GM23248 (cell line): Measurements from ENCODE around the gene TDP2. TPM values are rescaled to one million over a fixed set of nuclear protein-coding genes. Genes with fewer than 3 reads are reported as not detected.
"Not testable (repeated sequence)": the region's sequence is repeated elsewhere in the genome, so short reads cannot be mapped to it uniquely, and the experiment has no call there.

Source experiments
- DNase-seq: peaks from one replicate; pipeline ENCODE4 v3.0.0-alpha.2; 2015
- H2AFZ ChIP-seq: fragments of 200-600 bp; sonication (generic); 2 replicates; pipeline ENCODE4 v1.6.1; 2016; ENCODE audit warnings: antibody characterized with exemption
- H3F3A ChIP-seq: fragments of 200-600 bp; sonication (generic); 2 replicates; pipeline ENCODE4 v1.6.1; 2016; ENCODE audit warnings: mild to moderate bottlenecking, antibody characterized with exemption, mixed run types; ENCODE audit not compliant: insufficient read depth
- H3K27ac ChIP-seq: fragments of 200-600 bp; sonication (generic); 2 replicates; pipeline ENCODE4 v1.5.1; 2016; ENCODE audit warnings: mild to moderate bottlenecking
- H3K27me3 ChIP-seq: fragments of 200-600 bp; sonication (generic); replicated peaks from 2 replicates; pipeline ENCODE4 v1.6.1; 2016; ENCODE audit warnings: mild to moderate bottlenecking; ENCODE audit not compliant: insufficient read depth
- H3K36me3 ChIP-seq: fragments of 200-600 bp; sonication (generic); 2 replicates; pipeline ENCODE4 v1.6.1; 2016; ENCODE audit warnings: low read depth, mild to moderate bottlenecking
- H3K4me1 ChIP-seq: fragments of 200-600 bp; sonication (generic); 2 replicates; pipeline ENCODE4 v1.6.1; 2016; ENCODE audit warnings: mild to moderate bottlenecking; ENCODE audit not compliant: insufficient read depth
- H3K4me2 ChIP-seq: fragments of 200-600 bp; sonication (generic); one replicate; pipeline ENCODE4 v1.6.1; 2016; ENCODE audit warnings: mild to moderate bottlenecking; ENCODE audit not compliant: unreplicated experiment
- H3K4me3 ChIP-seq: fragments of 200-600 bp; sonication (generic); 2 replicates; pipeline ENCODE4 v1.5.1; 2016; ENCODE audit warnings: mild to moderate bottlenecking
- H3K79me2 ChIP-seq: fragments of 200-600 bp; sonication (generic); 2 replicates; pipeline ENCODE4 v1.6.1; 2016; ENCODE audit warnings: mild to moderate bottlenecking; ENCODE audit not compliant: insufficient read depth
- H3K9ac ChIP-seq: fragments of 200-600 bp; sonication (generic); 2 replicates; pipeline ENCODE4 v1.6.1; 2016; ENCODE audit warnings: mild to moderate bottlenecking
- H3K9me2 ChIP-seq: fragments of 200-600 bp; sonication (generic); 2 replicates; pipeline ENCODE4 v1.6.1; 2016; ENCODE audit warnings: mixed run types, mild to moderate bottlenecking, moderate library complexity; ENCODE audit not compliant: insufficient read depth
- H3K9me3 ChIP-seq: fragments of 200-600 bp; sonication (generic); one replicate; pipeline ENCODE4 v1.6.1; 2017; ENCODE audit warnings: low read depth
- H4K20me1 ChIP-seq: fragments of 200-600 bp; sonication (generic); 2 replicates; pipeline ENCODE4 v1.6.0; 2016; ENCODE audit not compliant: insufficient read depth
- EZH2 ChIP-seq: fragments of 200-600 bp; sonication (generic); IDR thresholded peaks from 2 replicates; pipeline ENCODE4 v1.6.1; 2018; ENCODE audit warnings: antibody characterized with exemption, mild to moderate bottlenecking; ENCODE audit not compliant: insufficient read depth, poor library complexity, severe bottlenecking
- EZH2phosphoT487 ChIP-seq: fragments of 200-600 bp; sonication (generic); IDR thresholded peaks from 2 replicates; pipeline ENCODE4 v1.6.1; 2018; ENCODE audit warnings: antibody characterized with exemption, moderate library complexity, mild to moderate bottlenecking, low read depth; ENCODE audit not compliant: insufficient read depth
- WGBS, 2 experiments: methylation state at CpG; one replicate each; pipeline ENCODE4 v1.1.6; 2015 to 2017; ENCODE audit warnings: low lambda C conversion rate in 2 of 2, low coverage in 1 of 2; ENCODE audit errors: missing lambda C conversion rate in 2 of 2; 5-methylcytosine and 5-hydroxymethylcytosine counted together
- in situ Hi-C: fragments of 300-500 bp; cut with MboI; formaldehyde crosslinking; loops from 2 replicates; pipeline ENCODE4 v1.15.0; 2020
- polyA plus RNA-seq: library from polyadenylated mRNA; unstranded; fragments of >200 nt; fragmentation: Nextera tagmentation; extraction: Ambion mirVana; gene quantifications from 2 replicates; pipeline ENCODE4 v1.2.1, GENCODE V29; 2016
- total RNA-seq: library from RNA; depleted of rRNA; stranded (reverse); fragments of >200 nt; shearing (Covaris generic); gene quantifications from 2 replicates; pipeline ENCODE4 v1.2.3, GENCODE V29; 2014

TDP2 gene
- total and polyA plus RNA-seq, 2 experiments from 2014 or later, result 24.9 to 34.5 TPM

DNA sequence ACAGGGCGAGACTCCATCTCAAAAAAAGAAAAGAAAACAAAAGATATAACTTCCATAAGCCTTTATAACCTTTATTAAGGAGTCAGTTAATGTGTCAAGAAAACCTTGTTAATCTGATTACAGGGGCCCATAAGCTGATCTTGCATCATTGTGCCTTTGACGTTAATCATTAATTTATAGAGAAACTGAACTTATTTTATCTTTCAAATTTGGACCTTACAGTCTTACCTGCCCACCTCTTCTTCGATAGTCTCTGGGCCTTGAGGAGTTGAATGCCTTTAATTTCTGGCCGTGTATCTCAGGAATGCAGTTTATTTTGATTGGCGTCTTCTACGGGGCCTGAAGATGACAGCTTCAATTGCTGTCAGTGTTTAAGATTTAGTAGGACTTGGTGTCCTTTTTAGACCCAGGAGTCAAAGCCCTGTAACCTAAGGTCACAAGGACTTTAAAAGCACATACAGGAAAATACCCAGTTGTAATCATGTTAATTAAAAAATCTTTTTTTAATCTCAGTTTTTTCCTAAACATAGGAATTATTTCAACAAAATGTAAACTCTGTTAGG is 6.0 kb upstream of the TDP2 start:
- Histone ChIP-seq H3K9ac (no peak overlapping the region), H3K4me1 (peaks cover 3% of the 10 kb centered on the region; the same call in 1 of the 2 replicates), H3K27ac (no peak overlapping the region), H3K79me2 (peaks cover 10% of the 10 kb centered on the region), H2AFZ (no peak overlapping the region), H3K9me2 (no peaks in the 10 kb centered on the region), H3K9me3 (no peaks in the 10 kb centered on the region), H3K4me2 (no peak overlapping the region), H4K20me1 (no peaks in the 10 kb centered on the region), H3K27me3 (no peaks in the 10 kb centered on the region), H3F3A (0 out of 2 replicates have a peak, but pooled peaks cover under 1% of the 10 kb centered on the region), H3K36me3 (no peaks in the 10 kb centered on the region), H3K4me3 (no peak overlapping the region)
- TF ChIP-seq EZH2phosphoT487, result no peak
- TF ChIP-seq EZH2, result no peak
- in situ Hi-C loops, result no loop called here
- no peak for DNase-seq
- 74 to 77% methylated on average over 6 of the region's 6 CpGs for WGBS, 2 experiments

- H3K4me1 ChIP-seq, H3K9ac ChIP-seq, H3K4me2 ChIP-seq, H3K27ac ChIP-seq, H3K9me2 ChIP-seq, DNase-seq, H3F3A ChIP-seq, H3K4me3 ChIP-seq, H3K36me3 ChIP-seq, H2AFZ ChIP-seq, in situ Hi-C loops, H4K20me1 ChIP-seq, H3K9me3 ChIP-seq, H3K27me3 ChIP-seq: not testable (repeated sequence)
- WGBS, 2 experiments, result 83 to 89% methylated on average over 4 of the region's 4 CpGs
- peaks cover 18% of the 10 kb centered on the region for H3K79me2 ChIP-seq
These were observed 4.4 kb upstream of the TDP2 start for GRCh38 chr6:24671077-24671476.

- H3K9ac ChIP-seq, DNase-seq, H3K4me2 ChIP-seq, in situ Hi-C loops, H2AFZ ChIP-seq, H3K27ac ChIP-seq, H3F3A ChIP-seq, H4K20me1 ChIP-seq, H3K9me3 ChIP-seq, H3K9me2 ChIP-seq, H3K27me3 ChIP-seq, H3K36me3 ChIP-seq, H3K4me3 ChIP-seq: not testable (repeated sequence)
- H3K4me1 ChIP-seq, result peaks cover 11% of the 10 kb centered on the region
- peaks cover 24% of the 10 kb centered on the region for H3K79me2 ChIP-seq
These were observed 3.8 kb upstream of the TDP2 start for GRCh38 chr6:24670492-24670891.

DNA sequence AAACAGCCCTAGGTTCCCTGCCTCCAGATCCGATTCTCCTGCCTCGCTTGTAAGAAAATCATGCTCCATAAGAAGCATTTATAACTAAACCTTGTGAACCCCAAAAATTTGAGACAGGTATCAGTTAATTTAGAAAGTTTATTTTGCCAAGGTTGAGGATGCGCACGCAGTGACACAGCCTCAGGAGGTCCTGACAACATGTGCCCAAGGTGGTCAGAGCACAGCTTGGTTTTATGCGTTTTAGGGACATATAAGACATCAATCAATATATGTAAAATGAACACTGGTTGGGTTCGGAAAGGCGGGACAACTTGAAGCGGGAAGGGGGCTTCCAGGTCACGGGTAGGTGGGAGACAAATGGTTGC is 2.3 kb upstream of the TDP2 start:
- H3K4me2 ChIP-seq, result no peak overlapping the region
- no peak overlapping the region for H3K4me3 ChIP-seq
- H3K9me2 ChIP-seq, result no peaks in the 10 kb centered on the region
- H3K79me2 ChIP-seq, result peaks cover 39% of the 10 kb centered on the region
- H3K36me3 ChIP-seq, result no peaks in the 10 kb centered on the region; the same call in 1 of the 2 replicates
- DNase-seq, result no peak
- no peak overlapping the region for H3K27ac ChIP-seq
- H4K20me1 ChIP-seq, result no peaks in the 10 kb centered on the region
- H3K27me3 ChIP-seq, result no peaks in the 10 kb centered on the region
- no peak overlapping the region for H2AFZ ChIP-seq
- 95% methylated on average over 9 of the region's 9 CpGs for WGBS, 2 experiments
- H3F3A ChIP-seq, result 0 out of 2 replicates have a peak, but pooled peaks cover 7% of the 10 kb centered on the region
- no peaks in the 10 kb centered on the region for H3K9me3 ChIP-seq
- in situ Hi-C loops, result no loop called here
- no peak overlapping the region for H3K9ac ChIP-seq
- TF ChIP-seq EZH2 (no peak), EZH2phosphoT487 (no peak)
- peaks cover 20% of the 10 kb centered on the region for H3K4me1 ChIP-seq

GRCh38 chr6:24668066-24668996 is 1.6 kb upstream of the TDP2 start:
- H3K9me3 ChIP-seq, H3K27me3 ChIP-seq, H3F3A ChIP-seq, in situ Hi-C loops, H3K9me2 ChIP-seq, DNase-seq, H4K20me1 ChIP-seq, H3K36me3 ChIP-seq: not testable (repeated sequence)
- Histone ChIP-seq H3K4me2 (peak overlapping the region; percentile 95), H2AFZ (peak overlapping the region; percentile 98), H3K4me1 (peaks cover 20% of the 10 kb centered on the region), H3K27ac (0 out of 2 replicates have a peak overlapping the region, but pooled peaks have one; percentile 95), H3K9ac (peak overlapping the region; percentile 95), H3K4me3 (peak overlapping the region; percentile 95), H3K79me2 (peaks cover 46% of the 10 kb centered on the region)
- 87 to 89% methylated on average over 17 to 18 of the region's 18 CpGs for WGBS, 2 experiments
